ENCODE data around the gene DCX.

- TF ChIP-seq POLR2AphosphoS5 (IDR thresholded peaks at IDR 0.05; ENCODE audit: borderline replicate concordance, low read depth, low read length), result no peak
- no peak for TF ChIP-seq EZH2 (IDR thresholded peaks at IDR 0.05)
Observed at GRCh38 chrX:111443946-111444345, 32.0 kb upstream of the DCX start.

Data from SK-N-MC (cell line).